ENCODE results near the gene TAOK1.

DNA sequence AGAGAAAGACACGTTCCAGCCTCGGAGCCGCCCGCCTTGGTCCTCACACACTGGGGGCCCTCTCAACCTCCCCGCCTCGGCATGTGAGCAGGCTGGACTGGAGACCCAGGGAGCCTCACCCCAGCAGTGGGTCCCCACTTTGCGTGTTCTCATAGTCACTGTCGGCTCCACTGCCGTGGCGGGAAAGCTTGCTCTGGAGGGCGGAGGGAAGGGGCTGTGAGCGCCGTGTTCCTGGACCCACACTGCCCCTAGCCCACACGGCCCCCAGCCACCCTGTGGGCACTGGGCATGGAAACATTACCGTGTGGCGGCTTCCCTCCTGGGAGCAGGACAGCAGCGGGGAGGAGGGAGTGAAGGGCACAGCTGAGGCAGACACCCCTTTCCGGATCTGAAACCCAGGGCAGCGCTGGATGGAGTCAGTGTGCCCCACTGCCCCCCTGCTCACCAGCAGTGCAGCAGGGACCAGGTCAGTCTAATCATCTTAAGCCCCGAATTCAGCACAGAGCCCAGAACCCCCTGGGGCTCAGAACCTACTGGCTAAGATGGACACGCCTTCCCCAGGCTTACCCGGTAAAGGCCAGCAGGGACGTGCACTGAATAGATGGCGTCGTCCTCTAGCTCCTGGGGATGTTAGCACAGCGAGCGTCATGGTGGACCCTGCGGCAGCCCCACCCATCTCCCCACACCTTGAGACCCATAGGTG lies 185.5 kb downstream of the TAOK1 start:
- TF ChIP-seq, protein P1, sequence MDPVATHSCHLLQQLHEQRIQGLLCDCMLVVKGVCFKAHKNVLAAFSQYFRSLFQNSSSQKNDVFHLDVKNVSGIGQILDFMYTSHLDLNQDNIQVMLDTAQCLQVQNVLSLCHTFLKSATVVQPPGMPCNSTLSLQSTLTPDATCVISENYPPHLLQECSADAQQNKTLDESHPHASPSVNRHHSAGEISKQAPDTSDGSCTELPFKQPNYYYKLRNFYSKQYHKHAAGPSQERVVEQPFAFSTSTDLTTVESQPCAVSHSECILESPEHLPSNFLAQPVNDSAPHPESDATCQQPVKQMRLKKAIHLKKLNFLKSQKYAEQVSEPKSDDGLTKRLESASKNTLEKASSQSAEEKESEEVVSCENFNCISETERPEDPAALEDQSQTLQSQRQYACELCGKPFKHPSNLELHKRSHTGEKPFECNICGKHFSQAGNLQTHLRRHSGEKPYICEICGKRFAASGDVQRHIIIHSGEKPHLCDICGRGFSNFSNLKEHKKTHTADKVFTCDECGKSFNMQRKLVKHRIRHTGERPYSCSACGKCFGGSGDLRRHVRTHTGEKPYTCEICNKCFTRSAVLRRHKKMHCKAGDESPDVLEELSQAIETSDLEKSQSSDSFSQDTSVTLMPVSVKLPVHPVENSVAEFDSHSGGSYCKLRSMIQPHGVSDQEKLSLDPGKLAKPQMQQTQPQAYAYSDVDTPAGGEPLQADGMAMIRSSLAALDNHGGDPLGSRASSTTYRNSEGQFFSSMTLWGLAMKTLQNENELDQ (CRISPR knock-in tag; IDR thresholded peaks at IDR 0.05; ENCODE audit: borderline replicate concordance): no peak
- TF ChIP-seq, protein P2, sequence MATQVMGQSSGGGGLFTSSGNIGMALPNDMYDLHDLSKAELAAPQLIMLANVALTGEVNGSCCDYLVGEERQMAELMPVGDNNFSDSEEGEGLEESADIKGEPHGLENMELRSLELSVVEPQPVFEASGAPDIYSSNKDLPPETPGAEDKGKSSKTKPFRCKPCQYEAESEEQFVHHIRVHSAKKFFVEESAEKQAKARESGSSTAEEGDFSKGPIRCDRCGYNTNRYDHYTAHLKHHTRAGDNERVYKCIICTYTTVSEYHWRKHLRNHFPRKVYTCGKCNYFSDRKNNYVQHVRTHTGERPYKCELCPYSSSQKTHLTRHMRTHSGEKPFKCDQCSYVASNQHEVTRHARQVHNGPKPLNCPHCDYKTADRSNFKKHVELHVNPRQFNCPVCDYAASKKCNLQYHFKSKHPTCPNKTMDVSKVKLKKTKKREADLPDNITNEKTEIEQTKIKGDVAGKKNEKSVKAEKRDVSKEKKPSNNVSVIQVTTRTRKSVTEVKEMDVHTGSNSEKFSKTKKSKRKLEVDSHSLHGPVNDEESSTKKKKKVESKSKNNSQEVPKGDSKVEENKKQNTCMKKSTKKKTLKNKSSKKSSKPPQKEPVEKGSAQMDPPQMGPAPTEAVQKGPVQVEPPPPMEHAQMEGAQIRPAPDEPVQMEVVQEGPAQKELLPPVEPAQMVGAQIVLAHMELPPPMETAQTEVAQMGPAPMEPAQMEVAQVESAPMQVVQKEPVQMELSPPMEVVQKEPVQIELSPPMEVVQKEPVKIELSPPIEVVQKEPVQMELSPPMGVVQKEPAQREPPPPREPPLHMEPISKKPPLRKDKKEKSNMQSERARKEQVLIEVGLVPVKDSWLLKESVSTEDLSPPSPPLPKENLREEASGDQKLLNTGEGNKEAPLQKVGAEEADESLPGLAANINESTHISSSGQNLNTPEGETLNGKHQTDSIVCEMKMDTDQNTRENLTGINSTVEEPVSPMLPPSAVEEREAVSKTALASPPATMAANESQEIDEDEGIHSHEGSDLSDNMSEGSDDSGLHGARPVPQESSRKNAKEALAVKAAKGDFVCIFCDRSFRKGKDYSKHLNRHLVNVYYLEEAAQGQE (IDR thresholded peaks at IDR 0.05; ENCODE audit: borderline replicate concordance): no peak
- TF ChIP-seq, protein P2 (CRISPR knock-in tag; IDR thresholded peaks at IDR 0.05; ENCODE audit: low read depth): no peak
- TF ChIP-seq BRCA1 (IDR thresholded peaks at IDR 0.05) (no peak), BRCA1 (CRISPR knock-in tag; IDR thresholded peaks at IDR 0.05) (no peak), ZNF140 (CRISPR knock-in tag; IDR thresholded peaks at IDR 0.05) (no peak), CHD2 (IDR thresholded peaks at IDR 0.05; ENCODE audit: low read depth, low read length) (no peak), NRF1 (conservative IDR thresholded peaks at IDR 0.05 in 1 of 2, IDR thresholded peaks at IDR 0.05 in 1 of 2) (no peak), FIP1L1 (IDR thresholded peaks at IDR 0.05; ENCODE audit: low read depth, low read length, poor library complexity, severe bottlenecking) (no peak), NFATC3 (IDR thresholded peaks at IDR 0.05) (no peak), MTA1 (IDR thresholded peaks at IDR 0.05; ENCODE audit: borderline replicate concordance) (no peak), ZNF174 (CRISPR knock-in tag; IDR thresholded peaks at IDR 0.05) (no peak)
- TF ChIP-seq, protein P3, sequence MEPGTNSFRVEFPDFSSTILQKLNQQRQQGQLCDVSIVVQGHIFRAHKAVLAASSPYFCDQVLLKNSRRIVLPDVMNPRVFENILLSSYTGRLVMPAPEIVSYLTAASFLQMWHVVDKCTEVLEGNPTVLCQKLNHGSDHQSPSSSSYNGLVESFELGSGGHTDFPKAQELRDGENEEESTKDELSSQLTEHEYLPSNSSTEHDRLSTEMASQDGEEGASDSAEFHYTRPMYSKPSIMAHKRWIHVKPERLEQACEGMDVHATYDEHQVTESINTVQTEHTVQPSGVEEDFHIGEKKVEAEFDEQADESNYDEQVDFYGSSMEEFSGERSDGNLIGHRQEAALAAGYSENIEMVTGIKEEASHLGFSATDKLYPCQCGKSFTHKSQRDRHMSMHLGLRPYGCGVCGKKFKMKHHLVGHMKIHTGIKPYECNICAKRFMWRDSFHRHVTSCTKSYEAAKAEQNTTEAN (CRISPR knock-in tag; IDR thresholded peaks at IDR 0.05): no peak
- TF ChIP-seq, protein P4, sequence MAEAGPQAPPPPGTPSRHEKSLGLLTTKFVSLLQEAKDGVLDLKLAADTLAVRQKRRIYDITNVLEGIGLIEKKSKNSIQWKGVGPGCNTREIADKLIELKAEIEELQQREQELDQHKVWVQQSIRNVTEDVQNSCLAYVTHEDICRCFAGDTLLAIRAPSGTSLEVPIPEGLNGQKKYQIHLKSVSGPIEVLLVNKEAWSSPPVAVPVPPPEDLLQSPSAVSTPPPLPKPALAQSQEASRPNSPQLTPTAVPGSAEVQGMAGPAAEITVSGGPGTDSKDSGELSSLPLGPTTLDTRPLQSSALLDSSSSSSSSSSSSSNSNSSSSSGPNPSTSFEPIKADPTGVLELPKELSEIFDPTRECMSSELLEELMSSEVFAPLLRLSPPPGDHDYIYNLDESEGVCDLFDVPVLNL (CRISPR knock-in tag; IDR thresholded peaks at IDR 0.05; ENCODE audit: low read depth): no peak

Data from K562 (cell line).